GM10248 (cell line): ENCODE results near the gene ATP8A1.

Experiments used
- CTCF ChIA-PET: fragments of 300-600 bp; sonication (Branson Sonifier 250); formaldehyde crosslinking; extraction: SDS; loops from one replicate; lab custom pipeline; 2021; ENCODE audit warnings: antibody characterized with exemption; lab: Yijun Ruan, JAX
- POLR2A ChIA-PET: fragments of 350-650 bp; sonication (Branson Sonifier 250); formaldehyde crosslinking; extraction: SDS; loops from one replicate; lab custom pipeline; 2020; ENCODE audit warnings: antibody characterized with exemption; lab: Yijun Ruan, JAX
- DNase-seq: peaks from one replicate; pipeline ENCODE4 v3.0.0; 2012; ENCODE audit errors: extremely low spot score
- CTCF ChIP-seq: IDR thresholded peaks from 2 replicates; pipeline ENCODE4 v1.5.1; 2012; ENCODE audit warnings: mild to moderate bottlenecking, low read depth; ENCODE audit errors: extremely low read depth, missing control alignments, control extremely low read depth

The ATP8A1 gene

GRCh38 chr4:42568610-42569207, 88.2 kb downstream of the ATP8A1 start:
- peak; percentile 68 for TF ChIP-seq CTCF
- ChIA-PET POLR2A (no interaction called here), CTCF (interaction anchor here (0.6 to 3.5 kb wide), 40 partner anchors 9 to 298 kb away, joined by 3 to 23 read pairs (median 4); partner anchors contain the start of gene ATP8A1)
- DNase-seq = peak; percentile 48

GRCh38 chr4:42566835-42567234, 90.1 kb downstream of the ATP8A1 start:
- TF ChIP-seq CTCF = no peak
- DNase-seq = no peak
- CTCF ChIA-PET = interaction anchor here (0.8 to 3.5 kb wide), 7 partner anchors 8 to 300 kb away, joined by 3 to 15 read pairs (median 4); no protein-coding TSS in a partner anchor
- POLR2A ChIA-PET = interaction anchor here (0.6 kb wide), 1 partner anchor 545 kb away, joined by 3 read pairs; no protein-coding TSS in a partner anchor

GRCh38 chr4:42562016-42562415, 94.9 kb downstream of the ATP8A1 start:
- ChIA-PET CTCF (no interaction called here), POLR2A (no interaction called here)
- TF ChIP-seq CTCF = no peak
- DNase-seq = no peak

- no peak for DNase-seq
- CTCF ChIA-PET = interaction anchor here (1.3 to 1.8 kb wide), 3 partner anchors 41 to 206 kb away, joined by 3 to 5 read pairs (median 4); no protein-coding TSS in a partner anchor
- POLR2A ChIA-PET = no interaction called here
- TF ChIP-seq CTCF = no peak
These were observed 95.9 kb downstream of the ATP8A1 start for GRCh38 chr4:42561031-42561430.

GRCh38 chr4:42560467-42560861, 96.4 kb downstream of the ATP8A1 start:
- no peak for TF ChIP-seq CTCF
- ChIA-PET POLR2A (no interaction called here), CTCF (interaction anchor here (1.1 to 4.3 kb wide), 5 partner anchors 8 to 207 kb away, joined by 3 to 23 read pairs (median 4); no protein-coding TSS in a partner anchor)
- DNase-seq = no peak

- ChIA-PET CTCF (interaction anchor here (1.2 to 4.3 kb wide), 5 partner anchors 8 to 210 kb away, joined by 3 to 23 read pairs (median 5); no protein-coding TSS in a partner anchor), POLR2A (no interaction called here)
- no peak for DNase-seq
- TF ChIP-seq CTCF = no peak
These were observed 98.7 kb downstream of the ATP8A1 start for GRCh38 chr4:42558156-42558555.
